H9 (cell line): ENCODE data around the gene RPUSD3. TPM values are rescaled to one million over a fixed set of nuclear protein-coding genes. Genes with fewer than 3 reads are reported as not detected.
"Not testable (repeated sequence)": the region's sequence is repeated elsewhere in the genome, so short reads cannot be mapped to it uniquely, and the experiment has no call there.

ENCODE experiments used
- DNase-seq: peaks from one replicate; pipeline ENCODE4 v3.0.0-alpha.2; 2017
- H2AFZ ChIP-seq: one replicate; pipeline ENCODE4 v1.6.1; 2013; ENCODE audit warnings: mild to moderate bottlenecking, low read length, control low read depth, moderate library complexity
- H2AK5ac ChIP-seq: 2 replicates; pipeline ENCODE4 v1.6.1; 2013; ENCODE audit warnings: low read length, control low read depth, mixed read lengths; ENCODE audit not compliant: insufficient read length
- H2BK120ac ChIP-seq: one replicate; pipeline ENCODE4 v1.6.1; 2013; ENCODE audit warnings: low read depth, mild to moderate bottlenecking, low read length, control low read depth, inconsistent platforms; ENCODE audit not compliant: poor library complexity, severe bottlenecking
- H2BK12ac ChIP-seq: 2 replicates; pipeline ENCODE4 v1.6.1; 2013; ENCODE audit warnings: low read length, control low read depth, mixed read lengths, low read depth; ENCODE audit not compliant: insufficient read length
- H2BK15ac ChIP-seq: 2 replicates; pipeline ENCODE4 v1.6.1; 2013; ENCODE audit warnings: low read depth, low read length, control low read depth
- H2BK20ac ChIP-seq: one replicate; pipeline ENCODE4 v1.6.1; 2013; ENCODE audit warnings: low read depth, mild to moderate bottlenecking, low read length, control low read depth, inconsistent platforms; ENCODE audit not compliant: poor library complexity, severe bottlenecking
- H2BK5ac ChIP-seq: 2 replicates; pipeline ENCODE4 v1.6.1; 2013; ENCODE audit warnings: low read length, control low read depth, mixed read lengths; ENCODE audit not compliant: insufficient read length
- H3K14ac ChIP-seq: 2 replicates; pipeline ENCODE4 v1.6.1; 2013; ENCODE audit warnings: low read length, control low read depth; ENCODE audit not compliant: insufficient read depth
- H3K18ac ChIP-seq: 2 replicates; pipeline ENCODE4 v1.6.1; 2013; ENCODE audit warnings: low read depth, mild to moderate bottlenecking, mixed read lengths, low read length, control low read depth; ENCODE audit not compliant: insufficient read length
- H3K23ac ChIP-seq: 2 replicates; pipeline ENCODE4 v1.6.1; 2013; ENCODE audit warnings: low read length, control low read depth, mixed read lengths, low read depth; ENCODE audit not compliant: insufficient read length
- H3K23me2 ChIP-seq: 2 replicates; pipeline ENCODE4 v1.6.1; 2013; ENCODE audit warnings: low read depth, mild to moderate bottlenecking, mixed read lengths, low read length, control low read depth; ENCODE audit not compliant: insufficient read length, poor library complexity, severe bottlenecking
- H3K27ac ChIP-seq: 2 replicates; pipeline ENCODE4 v1.5.1; 2013; ENCODE audit warnings: low read length, control low read depth, mixed read lengths, low read depth; ENCODE audit not compliant: insufficient read length
- H3K27me3 ChIP-seq: 2 replicates; pipeline ENCODE4 v1.6.1; 2013; ENCODE audit warnings: low read length, control low read depth, inconsistent platforms; ENCODE audit not compliant: insufficient read depth
- H3K4ac ChIP-seq: 2 replicates; pipeline ENCODE4 v1.6.1; 2013; ENCODE audit warnings: low read depth, mild to moderate bottlenecking, control low read depth, inconsistent platforms, low read length, moderate library complexity
- H3K4me1 ChIP-seq: 2 replicates; pipeline ENCODE4 v1.6.1; 2013; ENCODE audit warnings: low read length, control low read depth, inconsistent platforms; ENCODE audit not compliant: insufficient read depth
- H3K4me2 ChIP-seq: 2 replicates; pipeline ENCODE4 v1.6.1; 2013; ENCODE audit warnings: low read length, control low read depth, mixed read lengths; ENCODE audit not compliant: insufficient read length, insufficient read depth
- H3K56ac ChIP-seq: 2 replicates; pipeline ENCODE4 v1.6.1; 2013; ENCODE audit warnings: low read depth, mild to moderate bottlenecking, mixed read lengths, low read length, control low read depth; ENCODE audit not compliant: insufficient read length
- H3K79me1 ChIP-seq: 2 replicates; pipeline ENCODE4 v1.6.1; 2013; ENCODE audit warnings: low read depth, mild to moderate bottlenecking, moderate library complexity, low read length, control low read depth, inconsistent platforms; ENCODE audit not compliant: insufficient read depth, poor library complexity, severe bottlenecking
- H3K79me2 ChIP-seq: 2 replicates; pipeline ENCODE4 v1.6.1; 2013; ENCODE audit warnings: low read length, control low read depth, inconsistent platforms; ENCODE audit not compliant: insufficient read depth
- H3K9ac ChIP-seq: 2 replicates; pipeline ENCODE4 v1.6.1; 2013; ENCODE audit warnings: low read length, control low read depth, mixed read lengths; ENCODE audit not compliant: insufficient read length; ENCODE audit errors: extremely low read depth
- H3K9me3 ChIP-seq: one replicate; pipeline ENCODE4 v1.6.1; 2013; ENCODE audit warnings: low read depth, low read length, inconsistent platforms; ENCODE audit not compliant: control insufficient read depth
- H3T11ph ChIP-seq: one replicate; pipeline ENCODE4 v1.6.1; 2013; ENCODE audit warnings: mild to moderate bottlenecking, low read length, control low read depth, inconsistent platforms
- H4K20me1 ChIP-seq: one replicate; pipeline ENCODE4 v1.6.1; 2013; ENCODE audit not compliant: control insufficient read depth, insufficient read length, insufficient read depth
- H4K5ac ChIP-seq: 2 replicates; pipeline ENCODE4 v1.6.1; 2013; ENCODE audit warnings: low read depth, mild to moderate bottlenecking, mixed read lengths, low read length, control low read depth; ENCODE audit not compliant: insufficient read length
- H4K8ac ChIP-seq: replicated peaks from 2 replicates; pipeline ENCODE4 v1.6.1; 2013; ENCODE audit warnings: low read length, control low read depth, mixed read lengths, low read depth; ENCODE audit not compliant: insufficient read length
- H4K91ac ChIP-seq: 2 replicates; pipeline ENCODE4 v1.6.1; 2013; ENCODE audit warnings: low read depth, mild to moderate bottlenecking, moderate library complexity, mixed read lengths, low read length, control low read depth; ENCODE audit not compliant: insufficient read length
- H3K27ac Mint-ChIP-seq, 3 experiments: 2 replicates in 2 of 3; 3 replicates in 1 of 3; pipeline ENCODE4 v1.8.0; 2020 to 2021; ENCODE audit warnings: mixed read lengths in 3 of 3, mild to moderate bottlenecking in 1 of 3, moderate library complexity in 1 of 3
- H3K27me3 Mint-ChIP-seq: 2 replicates; pipeline ENCODE4 v1.8.0; 2021; ENCODE audit warnings: low read depth, mild to moderate bottlenecking, moderate library complexity, mixed read lengths
- H3K36me3 Mint-ChIP-seq, 3 experiments: 2 replicates in 2 of 3; 3 replicates in 1 of 3; pipeline ENCODE4 v1.8.0; 2020 to 2021; ENCODE audit warnings: low read depth in 3 of 3, mixed read lengths in 3 of 3; ENCODE audit not compliant: insufficient read depth in 1 of 3
- H3K4me1 Mint-ChIP-seq, 2 experiments: 2 replicates each; pipeline ENCODE4 v1.8.0; 2020; ENCODE audit warnings: mixed read lengths in 2 of 2
- H3K4me3 Mint-ChIP-seq, 2 experiments: 2 replicates in 1 of 2; 3 replicates in 1 of 2; pipeline ENCODE4 v1.8.0; 2020 to 2021; ENCODE audit warnings: mild to moderate bottlenecking in 2 of 2, mixed read lengths in 2 of 2, moderate library complexity in 1 of 2
- H3K9me3 Mint-ChIP-seq, 2 experiments: 2 replicates in 1 of 2; 3 replicates in 1 of 2; pipeline ENCODE4 v1.8.0; 2020; ENCODE audit warnings: mild to moderate bottlenecking in 2 of 2, mixed read lengths in 2 of 2, moderate library complexity in 1 of 2
- CTCF ChIP-seq: fragments of 200-600 bp; sonication (generic); conservative IDR thresholded peaks from 3 replicates; pipeline ENCODE4 v1.8.0; 2021; ENCODE audit warnings: antibody characterized with exemption, mild to moderate bottlenecking
- WGBS: extraction: QIAGEN DNeasy Blood & Tissue Kit; methylation state at CpG from one replicate; pipeline ENCODE4 v1.1.7; 2013; ENCODE audit warnings: missing lambda C conversion rate, low lambda C conversion rate, mixed read lengths; ENCODE audit not compliant: insufficient read length; ENCODE audit errors: extremely low coverage; 5-methylcytosine and 5-hydroxymethylcytosine counted together
- total RNA-seq: library from RNA; stranded (reverse); gene quantifications from 2 replicates; pipeline ENCODE4 v1.2.1, GENCODE V29; 2021

The RPUSD3 gene
- total RNA-seq, 1 experiment from 2014 or later = 59.5 TPM

GRCh38 chr3:9855594-9855993 is 11.8 kb upstream of the RPUSD3 start:
- no peak overlapping the region for H3K4ac ChIP-seq
- H3K27me3 ChIP-seq = no peaks in the 10 kb centered on the region; the same call in 1 of the 2 replicates
- H3K27me3 Mint-ChIP-seq = peaks cover 14% of the 10 kb centered on the region
- H3K79me1 ChIP-seq = no peaks in the 10 kb centered on the region
- H2AK5ac ChIP-seq = no peak overlapping the region
- no peaks in the 10 kb centered on the region for H3K36me3 Mint-ChIP-seq
- no peak for TF ChIP-seq CTCF
- no peak overlapping the region for H3T11ph ChIP-seq
- H4K8ac ChIP-seq = no peak overlapping the region
- H3K23ac ChIP-seq = no peak overlapping the region
- DNase-seq = no peak
- no peaks in the 10 kb centered on the region for H3K23me2 ChIP-seq
- no peak overlapping the region for H4K5ac ChIP-seq
- H2AFZ ChIP-seq = no peak overlapping the region
- no peak overlapping the region for H3K27ac ChIP-seq
- H4K91ac ChIP-seq = no peak overlapping the region
- no peak overlapping the region for H2BK15ac ChIP-seq
- no peak overlapping the region for H2BK12ac ChIP-seq
- no peak overlapping the region for H3K14ac ChIP-seq
- no peaks in the 10 kb centered on the region for H3K9me3 Mint-ChIP-seq
- no peak overlapping the region for H2BK5ac ChIP-seq
- no peak overlapping the region for H3K18ac ChIP-seq
- no peaks in the 10 kb centered on the region for H3K9me3 ChIP-seq
- H3K4me1 ChIP-seq = no peaks in the 10 kb centered on the region
- H2BK120ac ChIP-seq = no peak overlapping the region
- no peak overlapping the region for H3K4me3 Mint-ChIP-seq
- no peak overlapping the region for H2BK20ac ChIP-seq
- no CpG with 5 or more reads among the region's 3 CpGs for WGBS
- no peak overlapping the region for H3K4me2 ChIP-seq
- no peak overlapping the region for H3K9ac ChIP-seq
- H3K4me1 Mint-ChIP-seq = peaks cover 24 to 34% of the 10 kb centered on the region in 2 experiments
- H3K27ac Mint-ChIP-seq = no peak overlapping the region
- H4K20me1 ChIP-seq = no peaks in the 10 kb centered on the region
- no peak overlapping the region for H3K56ac ChIP-seq
- H3K79me2 ChIP-seq = no peaks in the 10 kb centered on the region

GRCh38 chr3:9854291-9854940 is 10.6 kb upstream of the RPUSD3 start:
- not testable (repeated sequence) for H3K79me2 ChIP-seq, H3K23me2 ChIP-seq, H3K4me2 ChIP-seq, H4K8ac ChIP-seq, H3K27me3 ChIP-seq, H3K18ac ChIP-seq, H3K9ac ChIP-seq, H2AK5ac ChIP-seq, H3K4me3 Mint-ChIP-seq, H3K4me1 ChIP-seq, H4K20me1 ChIP-seq, H4K5ac ChIP-seq, H4K91ac ChIP-seq, H3K27ac Mint-ChIP-seq, H3K14ac ChIP-seq, H2AFZ ChIP-seq, H3K9me3 ChIP-seq, H3K36me3 Mint-ChIP-seq, H3K9me3 Mint-ChIP-seq, H2BK12ac ChIP-seq, H3K79me1 ChIP-seq, H2BK5ac ChIP-seq, H2BK20ac ChIP-seq, H3K23ac ChIP-seq, H2BK120ac ChIP-seq, H3K27ac ChIP-seq, H2BK15ac ChIP-seq, H3K56ac ChIP-seq, H3K4ac ChIP-seq, H3T11ph ChIP-seq
- peak; percentile 22 for DNase-seq
- WGBS = no CpG with 5 or more reads among the region's 11 CpGs
- Mint-ChIP-seq H3K4me1 (peaks cover 20 to 26% of the 10 kb centered on the region in 2 experiments), H3K27me3 (peaks cover 15% of the 10 kb centered on the region)
